UCSD-AML1 (cell line): ENCODE data around the gene GSTM3.
"Not testable (repeated sequence)": the region's sequence is repeated elsewhere in the genome, so short reads cannot be mapped to it uniquely, and the experiment has no call there.

Source experiments
- DNase-seq: peaks from one replicate; lab custom pipeline; 2025; ENCODE audit not compliant: unreplicated experiment; lab: John Stamatoyannopoulos, UW

Gene GSTM3

GRCh38 chr1:109762821-109763645 lies 22.2 kb upstream of the GSTM3 start:
- DNase-seq, result peak; percentile 54

- no peak for DNase-seq
These were observed 21.3 kb upstream of the GSTM3 start for GRCh38 chr1:109762039-109762585.

GRCh38 chr1:109761227-109762038 lies 20.6 kb upstream of the GSTM3 start:
- DNase-seq, result no peak

GRCh38 chr1:109760581-109761226 lies 19.9 kb upstream of the GSTM3 start:
- DNase-seq, result no peak

- DNase-seq, result no peak
These were observed 18.9 kb upstream of the GSTM3 start for GRCh38 chr1:109759513-109760334.

- DNase-seq, result no peak
These were observed 17.3 kb upstream of the GSTM3 start for GRCh38 chr1:109757936-109758786.

GRCh38 chr1:109756848-109757521 lies 16.1 kb upstream of the GSTM3 start:
- DNase-seq, result no peak

GRCh38 chr1:109756325-109756724 lies 15.5 kb upstream of the GSTM3 start:
- DNase-seq, result not testable (repeated sequence)

GRCh38 chr1:109754738-109755137 lies 13.9 kb upstream of the GSTM3 start:
- DNase-seq, result no peak

GRCh38 chr1:109751531-109752260 lies 10.9 kb upstream of the GSTM3 start:
- DNase-seq, result no peak

GRCh38 chr1:109750920-109751319 lies 10.1 kb upstream of the GSTM3 start:
- DNase-seq, result no peak

- no peak for DNase-seq
These were observed 9.5 kb upstream of the GSTM3 start for GRCh38 chr1:109750241-109750882.

GRCh38 chr1:109749221-109749620 lies 8.4 kb upstream of the GSTM3 start:
- DNase-seq, result no peak

- not testable (repeated sequence) for DNase-seq
These were observed 7.5 kb upstream of the GSTM3 start for GRCh38 chr1:109748311-109748710.

- DNase-seq, result peak; percentile 38
These were observed 862 bp downstream of the GSTM3 start for GRCh38 chr1:109739738-109740614.

- DNase-seq, result no peak
These were observed 7.5 kb downstream of the GSTM3 start for GRCh38 chr1:109733236-109733870.
